ENCODE results near the gene TAB3. TPM values are rescaled to one million over a fixed set of nuclear protein-coding genes. Genes with fewer than 3 reads are reported as not detected.

TAB3 gene
- total RNA-seq, 1 experiment from 2014 or later: 13.5 TPM

DNA sequence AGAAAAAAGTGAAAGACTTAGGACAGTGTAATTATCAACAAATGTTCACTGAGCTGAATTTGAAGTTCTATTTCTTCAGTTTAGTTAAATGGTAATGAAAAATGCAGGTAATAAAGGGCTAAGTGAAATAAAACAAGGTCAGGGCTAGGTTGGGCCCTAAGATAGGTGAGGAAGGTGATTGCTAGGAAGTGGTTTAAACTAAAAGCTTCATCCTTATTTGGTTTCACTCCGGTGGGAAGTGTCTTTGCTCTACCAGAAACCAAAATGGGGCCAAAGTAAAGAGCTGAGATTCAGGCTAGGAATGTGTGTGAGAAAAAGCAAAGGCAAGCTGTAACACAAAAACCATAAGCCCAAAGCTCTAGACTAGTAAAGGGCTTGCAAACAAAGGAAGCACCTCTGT, 31.0 kb downstream of the TAB3 start:
- H4K8ac ChIP-seq (replicated peaks; ENCODE audit: insufficient read length, low read depth, low read length): no peak overlapping the region
- H2AFZ ChIP-seq (ENCODE audit: low read length): no peak overlapping the region
- no peak overlapping the region for H4K5ac ChIP-seq (ENCODE audit: insufficient read length, low read depth, low read length)
- H3K9me3 ChIP-seq (ENCODE audit: control insufficient read depth, low read depth, low read length): no peaks in the 10 kb centered on the region
- H2BK120ac ChIP-seq (ENCODE audit: low read depth, low read length, poor library complexity, severe bottlenecking): no peak overlapping the region
- H4K91ac ChIP-seq (ENCODE audit: insufficient read length, low read depth, low read length): no peak overlapping the region
- no peak overlapping the region for H3K9ac ChIP-seq (ENCODE audit: extremely low read depth, insufficient read length, low read length)
- H2BK5ac ChIP-seq (ENCODE audit: insufficient read length, low read length): no peak overlapping the region
- H3K4ac ChIP-seq (ENCODE audit: low read depth, low read length): no peak overlapping the region
- Mint-ChIP-seq H3K9me3 (peaks cover 42 to 46% of the 10 kb centered on the region in 2 experiments), H3K4me1 (peaks cover 26 to 31% of the 10 kb centered on the region in 2 experiments), H3K27ac (peak overlapping the region; percentile 71 to 90 (median 90)), H3K27me3 (ENCODE audit: low read depth) (no peaks in the 10 kb centered on the region), H3K36me3 (ENCODE audit: insufficient read depth in 1 of 3, low read depth in 3 of 3) (peaks cover 23 to 35% (median 32%) of the 10 kb centered on the region in 3 experiments), H3K4me3 (peak overlapping the region in 1 of 2 experiments; percentile 24; a peak in 1 of 5 replicates)
- H2BK20ac ChIP-seq (ENCODE audit: low read depth, low read length, poor library complexity, severe bottlenecking): no peak overlapping the region
- H3K56ac ChIP-seq (ENCODE audit: insufficient read length, low read depth, low read length): no peak overlapping the region
- H3K79me2 ChIP-seq (ENCODE audit: insufficient read depth, low read length): no peaks in the 10 kb centered on the region
- no peaks in the 10 kb centered on the region for H3K79me1 ChIP-seq (ENCODE audit: insufficient read depth, low read depth, low read length, poor library complexity, severe bottlenecking)
- TF ChIP-seq, protein P1, sequence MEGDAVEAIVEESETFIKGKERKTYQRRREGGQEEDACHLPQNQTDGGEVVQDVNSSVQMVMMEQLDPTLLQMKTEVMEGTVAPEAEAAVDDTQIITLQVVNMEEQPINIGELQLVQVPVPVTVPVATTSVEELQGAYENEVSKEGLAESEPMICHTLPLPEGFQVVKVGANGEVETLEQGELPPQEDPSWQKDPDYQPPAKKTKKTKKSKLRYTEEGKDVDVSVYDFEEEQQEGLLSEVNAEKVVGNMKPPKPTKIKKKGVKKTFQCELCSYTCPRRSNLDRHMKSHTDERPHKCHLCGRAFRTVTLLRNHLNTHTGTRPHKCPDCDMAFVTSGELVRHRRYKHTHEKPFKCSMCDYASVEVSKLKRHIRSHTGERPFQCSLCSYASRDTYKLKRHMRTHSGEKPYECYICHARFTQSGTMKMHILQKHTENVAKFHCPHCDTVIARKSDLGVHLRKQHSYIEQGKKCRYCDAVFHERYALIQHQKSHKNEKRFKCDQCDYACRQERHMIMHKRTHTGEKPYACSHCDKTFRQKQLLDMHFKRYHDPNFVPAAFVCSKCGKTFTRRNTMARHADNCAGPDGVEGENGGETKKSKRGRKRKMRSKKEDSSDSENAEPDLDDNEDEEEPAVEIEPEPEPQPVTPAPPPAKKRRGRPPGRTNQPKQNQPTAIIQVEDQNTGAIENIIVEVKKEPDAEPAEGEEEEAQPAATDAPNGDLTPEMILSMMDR (conservative IDR thresholded peaks at IDR 0.05): no peak
- no peak for DNase-seq
- H3K23me2 ChIP-seq (ENCODE audit: insufficient read length, low read depth, low read length, poor library complexity, severe bottlenecking): no peaks in the 10 kb centered on the region
- no peak overlapping the region for H3K18ac ChIP-seq (ENCODE audit: insufficient read length, low read depth, low read length)
- no peak overlapping the region for H3K4me2 ChIP-seq (ENCODE audit: insufficient read depth, insufficient read length, low read length)
- no peak overlapping the region for H2BK12ac ChIP-seq (ENCODE audit: insufficient read length, low read depth, low read length)
- no peak overlapping the region for H2AK5ac ChIP-seq (ENCODE audit: insufficient read length, low read length)
- H3K27me3 ChIP-seq (ENCODE audit: insufficient read depth, low read length): no peaks in the 10 kb centered on the region
- no peak overlapping the region for H3K27ac ChIP-seq (ENCODE audit: insufficient read length, low read depth, low read length)
- H3K4me1 ChIP-seq (ENCODE audit: insufficient read depth, low read length): peaks cover 4% of the 10 kb centered on the region; the same call in 1 of the 2 replicates
- WGBS (ENCODE audit: extremely low coverage, insufficient read length, low lambda C conversion rate): no CpG with 5 or more reads among the region's 1 CpG
- H4K20me1 ChIP-seq (ENCODE audit: control insufficient read depth, insufficient read depth, insufficient read length): no peaks in the 10 kb centered on the region
- no peak overlapping the region for H3K14ac ChIP-seq (ENCODE audit: insufficient read depth, low read length)
- no peak overlapping the region for H3T11ph ChIP-seq (ENCODE audit: low read length)
- no peak overlapping the region for H3K23ac ChIP-seq (ENCODE audit: insufficient read length, low read depth, low read length)
- H2BK15ac ChIP-seq (ENCODE audit: low read depth, low read length): no peak overlapping the region

All from H9 (cell line).